Measurements from ENCODE around the gene DNAAF1. TPM values are rescaled to one million over a fixed set of nuclear protein-coding genes. Genes with fewer than 3 reads are reported as not detected.

The DNAAF1 gene
- total RNA-seq, 1 donor from 2014 or later, result not detected

GRCh38 chr16:84166796-84167695 lies 21.9 kb downstream of the DNAAF1 start:
- DNase-seq (ENCODE audit: low read depth) (no peak), FAIRE-seq (no peak)
- Histone ChIP-seq H3K4me3 (ENCODE audit: low read depth, low read length) (no peak overlapping the region), H3K36me3 (ENCODE audit: control insufficient read depth, insufficient read depth, low read length) (no peaks in the 10 kb centered on the region), H3K27me3 (ENCODE audit: control insufficient read depth, insufficient read depth, low read length) (peaks cover 2% of the 10 kb centered on the region)
- TF ChIP-seq CTCF (IDR thresholded peaks at IDR 0.05; ENCODE audit: insufficient read depth, low read length, severe bottlenecking), result no peak

GRCh38 chr16:84169765-84170310 lies 24.7 kb downstream of the DNAAF1 start:
- FAIRE-seq (no peak), DNase-seq (ENCODE audit: low read depth) (no peak)
- no peak overlapping the region for H3K4me3 ChIP-seq (ENCODE audit: low read depth, low read length)
- TF ChIP-seq CTCF (IDR thresholded peaks at IDR 0.05; ENCODE audit: insufficient read depth, low read length, severe bottlenecking), result no peak
- H3K36me3 ChIP-seq (ENCODE audit: control insufficient read depth, insufficient read depth, low read length), result no peaks in the 10 kb centered on the region
- peaks cover 2% of the 10 kb centered on the region for H3K27me3 ChIP-seq (ENCODE audit: control insufficient read depth, insufficient read depth, low read length)

- H3K4me3 ChIP-seq (ENCODE audit: low read depth, low read length), result no peak overlapping the region
- FAIRE-seq (no peak), DNase-seq (ENCODE audit: low read depth) (no peak)
- H3K36me3 ChIP-seq (ENCODE audit: control insufficient read depth, insufficient read depth, low read length), result peaks cover 2% of the 10 kb centered on the region
- TF ChIP-seq CTCF (IDR thresholded peaks at IDR 0.05; ENCODE audit: insufficient read depth, low read length, severe bottlenecking), result no peak
- no peaks in the 10 kb centered on the region for H3K27me3 ChIP-seq (ENCODE audit: control insufficient read depth, insufficient read depth, low read length)
Observed at GRCh38 chr16:84174396-84174795, 29.3 kb downstream of the DNAAF1 start.

GRCh38 chr16:84175350-84176081 lies 30.4 kb downstream of the DNAAF1 start:
- peak; percentile 55 for FAIRE-seq
- peaks cover 6% of the 10 kb centered on the region for H3K36me3 ChIP-seq (ENCODE audit: control insufficient read depth, insufficient read depth, low read length)
- DNase-seq (ENCODE audit: low read depth), result peak; percentile 40

More at GRCh38 chr16:84175350-84176081, 30.4 kb downstream of the DNAAF1 start:
- peak; percentile 73 for TF ChIP-seq CTCF (IDR thresholded peaks at IDR 0.05; ENCODE audit: insufficient read depth, low read length, severe bottlenecking)
- no peak overlapping the region for H3K4me3 ChIP-seq (ENCODE audit: low read depth, low read length)
- no peaks in the 10 kb centered on the region for H3K27me3 ChIP-seq (ENCODE audit: control insufficient read depth, insufficient read depth, low read length)

Data from bronchial epithelial cell (primary cell).